GM10266 (cell line): ENCODE results near the gene LGALS3.
A peak's percentile ranks its signal among the peaks of the same experiment; 100 is the strongest.

Experiments
- DNase-seq: peaks from one replicate; pipeline ENCODE4 v3.0.0; 2012; ENCODE audit errors: extremely low spot score
- CTCF ChIP-seq: IDR thresholded peaks from 2 replicates; pipeline ENCODE4 v1.5.1; 2012; ENCODE audit warnings: mild to moderate bottlenecking, low read depth; ENCODE audit not compliant: control insufficient read depth, insufficient read depth; ENCODE audit errors: missing control alignments

LGALS3 gene

GRCh38 chr14:55191203-55192053 is 62.4 kb downstream of the LGALS3 start, which contains the start of gene DLGAP5:
Gene DLGAP5, minus strand, starts transcription at chr14:55191585. Its CDS starts 2,406 bp downstream, at chr14:55189179.
- DNase-seq: peak; percentile 91
- no peak for TF ChIP-seq CTCF

DNA sequence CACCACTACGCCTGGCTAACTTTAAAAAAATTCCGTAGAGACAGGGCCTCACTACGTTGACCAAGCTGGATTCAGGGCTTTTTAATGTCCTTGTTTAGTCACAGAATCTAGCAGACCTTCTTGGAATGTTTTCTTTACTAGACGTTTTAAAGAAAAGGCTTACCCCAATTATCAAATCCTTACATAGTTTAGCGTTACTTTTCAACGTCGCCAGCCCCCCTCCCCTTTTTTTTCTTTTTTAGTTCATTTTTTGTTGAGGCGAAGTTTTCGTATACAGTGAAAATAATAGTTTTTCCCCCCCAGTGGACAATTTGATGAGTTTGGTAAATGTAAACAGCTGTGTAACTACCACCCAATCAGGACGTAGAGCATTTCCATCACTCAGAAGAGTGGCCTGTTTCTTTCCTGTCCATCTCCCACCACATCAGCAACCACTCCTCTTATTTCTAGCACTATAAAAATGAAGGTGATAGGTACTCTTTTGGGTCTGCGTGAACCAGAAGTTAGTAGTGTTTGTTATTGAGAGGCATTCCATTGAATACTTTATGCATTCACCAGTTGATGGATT is 63.1 kb downstream of the LGALS3 start:
- DNase-seq: no peak
- no peak for TF ChIP-seq CTCF

DNA sequence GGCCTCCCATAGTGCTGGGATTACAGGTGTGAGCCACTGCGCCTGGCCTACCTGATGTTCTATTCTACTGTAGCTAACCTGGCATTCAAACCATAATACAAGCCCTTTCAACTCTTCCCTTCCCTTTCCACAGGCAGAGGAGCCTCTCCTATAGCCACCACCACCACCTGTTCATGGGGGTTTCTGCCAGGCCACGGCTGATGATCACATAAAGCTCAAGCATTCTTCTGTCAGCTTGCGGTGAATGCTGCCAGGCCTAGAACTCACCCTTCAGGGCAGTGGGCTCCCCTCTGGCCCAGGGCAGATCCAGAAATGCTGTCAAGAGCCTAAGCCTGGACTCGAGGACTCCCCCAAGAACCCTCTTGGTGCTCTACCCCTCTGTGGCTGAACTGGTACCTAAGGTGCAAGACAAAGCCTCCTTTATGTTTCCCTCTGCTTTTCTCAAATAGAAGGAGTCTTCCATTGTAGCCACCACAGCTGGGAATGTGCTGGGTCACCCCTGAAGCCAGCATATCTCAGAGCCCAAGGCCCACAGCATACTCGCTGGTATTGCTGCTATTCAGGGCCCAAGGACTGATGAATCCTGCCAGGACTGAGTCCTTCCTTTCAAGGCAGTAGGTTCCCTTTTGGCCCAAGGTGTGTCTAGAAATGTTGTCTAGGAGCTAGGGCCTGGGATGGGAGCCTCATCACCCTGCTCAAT is 65.8 kb downstream of the LGALS3 start:
- TF ChIP-seq CTCF: no peak

More for the DNA sequence above, 65.8 kb downstream of the LGALS3 start:
- DNase-seq: no peak
